NCI-H2081 (cell line): ENCODE measurements around the gene COTL1.

ENCODE experiments used
- DNase-seq, 2 experiments: peaks; one replicate each; lab custom pipeline; 2025; lab: John Stamatoyannopoulos, UW

The COTL1 gene

GRCh38 chr16:84614073-84614459 lies 3.8 kb downstream of the COTL1 start:
- no peak for DNase-seq

- DNase-seq = no peak
Observed at GRCh38 chr16:84613408-84614072, 4.3 kb downstream of the COTL1 start.

- no peak for DNase-seq
Observed at GRCh38 chr16:84612686-84613085, 5.2 kb downstream of the COTL1 start.

- no peak for DNase-seq
Observed at GRCh38 chr16:84611041-84611440, 6.8 kb downstream of the COTL1 start.

GRCh38 chr16:84610376-84610775 lies 7.5 kb downstream of the COTL1 start:
- no peak for DNase-seq

- no peak for DNase-seq
Observed at GRCh38 chr16:84609563-84610177, 8.2 kb downstream of the COTL1 start.

- DNase-seq = no peak
Observed at GRCh38 chr16:84608282-84608681, 9.6 kb downstream of the COTL1 start.

- DNase-seq = no peak
Observed at GRCh38 chr16:84607694-84608093, 10.2 kb downstream of the COTL1 start.

GRCh38 chr16:84607061-84607460 lies 10.8 kb downstream of the COTL1 start:
- DNase-seq = no peak

GRCh38 chr16:84606081-84606875 lies 11.6 kb downstream of the COTL1 start:
- DNase-seq = no peak

GRCh38 chr16:84605339-84605848 lies 12.5 kb downstream of the COTL1 start:
- no peak for DNase-seq

GRCh38 chr16:84604477-84605013 lies 13.3 kb downstream of the COTL1 start:
- DNase-seq = no peak

- no peak for DNase-seq
Observed at GRCh38 chr16:84603940-84604339, 13.9 kb downstream of the COTL1 start.

GRCh38 chr16:84603140-84603816 lies 14.6 kb downstream of the COTL1 start:
- peak in 1 of 2 experiments; percentile 48 for DNase-seq

GRCh38 chr16:84600343-84601229 lies 17.3 kb downstream of the COTL1 start:
- DNase-seq = no peak

GRCh38 chr16:84599521-84600202 lies 18.2 kb downstream of the COTL1 start:
- DNase-seq = peak; percentile 6 to 66

- no peak for DNase-seq
Observed at GRCh38 chr16:84598360-84598759, 19.5 kb downstream of the COTL1 start.

- DNase-seq = no peak
Observed at GRCh38 chr16:84597931-84598351, 19.9 kb downstream of the COTL1 start.

GRCh38 chr16:84597528-84597896 lies 20.4 kb downstream of the COTL1 start:
- no peak for DNase-seq

GRCh38 chr16:84596801-84597527 lies 20.9 kb downstream of the COTL1 start:
- DNase-seq = no peak
